COR-L47 (cell line): Measurements from ENCODE around the gene CTNNB1.
"Not testable (repeated sequence)": the region's sequence is repeated elsewhere in the genome, so short reads cannot be mapped to it uniquely, and the experiment has no call there.

ENCODE experiments used
- DNase-seq: peaks from one replicate; lab custom pipeline; 2025; lab: John Stamatoyannopoulos, UW

CTNNB1 gene

GRCh38 chr3:41258239-41258800, 59.0 kb downstream of the CTNNB1 start:
- no peak for DNase-seq

GRCh38 chr3:41259449-41260062, 60.3 kb downstream of the CTNNB1 start:
- no peak for DNase-seq

GRCh38 chr3:41260063-41260450, 60.8 kb downstream of the CTNNB1 start:
- DNase-seq = no peak

- no peak for DNase-seq
These were observed 65.8 kb downstream of the CTNNB1 start for GRCh38 chr3:41265011-41265545.

- DNase-seq = no peak
These were observed 66.5 kb downstream of the CTNNB1 start for GRCh38 chr3:41265823-41266273.

GRCh38 chr3:41267975-41268640, 68.8 kb downstream of the CTNNB1 start:
- DNase-seq = no peak

- no peak for DNase-seq
These were observed 73.4 kb downstream of the CTNNB1 start for GRCh38 chr3:41272667-41273066.

GRCh38 chr3:41274944-41275668, 75.8 kb downstream of the CTNNB1 start:
- DNase-seq = no peak

GRCh38 chr3:41276191-41276590, 76.9 kb downstream of the CTNNB1 start:
- DNase-seq = no peak

- no peak for DNase-seq
These were observed 78.6 kb downstream of the CTNNB1 start for GRCh38 chr3:41277790-41278465.

- not testable (repeated sequence) for DNase-seq
These were observed 85.6 kb downstream of the CTNNB1 start for GRCh38 chr3:41284934-41285333.

GRCh38 chr3:41286305-41286704, 87.0 kb downstream of the CTNNB1 start:
- DNase-seq = no peak

- DNase-seq = no peak
These were observed 89.5 kb downstream of the CTNNB1 start for GRCh38 chr3:41288785-41289184.
